ENCODE measurements around the gene EPC1. TPM values are rescaled to one million over a fixed set of nuclear protein-coding genes. Genes with fewer than 3 reads are reported as not detected.

Gene EPC1
- total and polyA plus RNA-seq, 9 of the 15 experiments (the other 6 are each of a cell fraction or from before 2014, with no cell fraction given): 7.0 to 43.6 (median 16.1) TPM

DNA sequence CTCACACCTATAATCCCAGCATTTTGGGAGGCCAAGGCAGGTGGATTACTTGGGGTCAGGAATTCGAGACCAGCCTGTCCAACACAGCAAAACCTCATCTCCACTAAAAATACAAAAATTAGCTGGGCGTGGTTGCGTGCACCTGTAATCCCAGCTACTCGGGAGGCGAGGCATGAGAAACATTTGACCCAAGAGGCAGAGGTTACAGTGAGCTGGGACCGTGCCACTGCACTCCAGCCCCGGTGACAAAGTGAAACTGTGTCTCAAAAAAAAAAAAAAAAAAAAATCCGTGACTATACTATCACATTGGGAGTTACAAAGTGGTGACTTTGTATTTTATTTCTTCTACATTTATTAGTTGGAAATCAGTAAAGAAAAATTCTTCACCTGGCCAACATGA, 101.2 kb downstream of the EPC1 start:
- whole genome bisulfite sequencing (ENCODE audit: insufficient coverage, low coverage, missing lambda C conversion rate): 17% methylated on average over 7 of the region's 8 CpGs
- CTCF ChIA-PET (ENCODE audit: low intra/inter-chr PET ratio): no interaction called here
- ATAC-seq (no peak), DNase-seq (ENCODE audit: extremely low read depth in 1 of 4, low spot score in 3 of 4) (no peak), FAIRE-seq (no peak)
- Histone ChIP-seq H3K9ac (ENCODE audit: insufficient read depth in 1 of 2, low read depth in 2 of 2, low read length in 2 of 2) (no peak overlapping the region), H2AFZ (ENCODE audit: low read depth, low read length) (no peak overlapping the region), H3K9me1 (ENCODE audit: control insufficient read depth, insufficient read depth, low read length) (no peaks in the 10 kb centered on the region), H3K27me3 (ENCODE audit: control insufficient read depth in 2 of 2, insufficient read depth in 2 of 2, low read length in 2 of 2) (peaks cover 6 to 12% of the 10 kb centered on the region in 2 experiments; a peak in 4 of 5 replicates), H3K9me3 (replicated peaks; ENCODE audit: control insufficient read depth, insufficient read depth, low read depth, low read length) (no peaks in the 10 kb centered on the region), H3K4me2 (ENCODE audit: insufficient read depth, low read length) (no peak overlapping the region), H3K36me3 (ENCODE audit: control insufficient read depth, insufficient read depth, low read length) (no peaks in the 10 kb centered on the region), H3K4me3 (no peak overlapping the region), H3K27ac (ENCODE audit: extremely low read depth, low read depth, low read length) (no peak overlapping the region), H3K4me1 (replicated peaks in 1 of 2; ENCODE audit: control insufficient read depth in 2 of 2, insufficient read depth in 2 of 2, low read length in 2 of 2) (no peaks in the 10 kb centered on the region), H3K79me2 (ENCODE audit: control insufficient read depth, insufficient read depth, low read length) (no peaks in the 10 kb centered on the region), H4K20me1 (replicated peaks; ENCODE audit: control insufficient read depth, insufficient read depth, low read length) (peaks cover 6% of the 10 kb centered on the region; the same call in 1 of the 2 replicates)
- in situ Hi-C loops (cut with MboI): no loop called here
- intact Hi-C loops (cut with micrococcal nuclease): no loop called here
- no TSS peak for BruUV-seq (replicated peaks)
- POLR2A ChIA-PET: interaction anchor here (0.6 kb wide), 1 partner anchor 31 kb away, joined by 3 read pairs; no protein-coding TSS in a partner anchor
- no peak for TF ChIP-seq CBFA2T2 (conservative IDR thresholded peaks at IDR 0.05)
- no peak for TF ChIP-seq BRCA1 (IDR thresholded peaks at IDR 0.05)
- no peak for TF ChIP-seq BRCA1 (CRISPR knock-in tag; IDR thresholded peaks at IDR 0.05)
- no peak for TF ChIP-seq BHLHE40 (IDR thresholded peaks at IDR 0.05; ENCODE audit: low read length)
- TF ChIP-seq NR1H2 (CRISPR knock-in tag; IDR thresholded peaks at IDR 0.05): no peak
- TF ChIP-seq ZNF780A (CRISPR knock-in tag; IDR thresholded peaks at IDR 0.05): no peak
- no peak for TF ChIP-seq REST (IDR thresholded peaks at IDR 0.05; ENCODE audit: borderline replicate concordance)
- no peak for TF ChIP-seq REST (CRISPR knock-in tag; IDR thresholded peaks at IDR 0.05; ENCODE audit: low read depth)
- no peak for TF ChIP-seq TRIM24 (IDR thresholded peaks at IDR 0.05)
- TF ChIP-seq SNIP1 (IDR thresholded peaks at IDR 0.05; ENCODE audit: low read depth): no peak
- TF ChIP-seq KDM2B (CRISPR knock-in tag; IDR thresholded peaks at IDR 0.05): no peak
- no peak for TF ChIP-seq IRF2 (CRISPR knock-in tag; IDR thresholded peaks at IDR 0.05)
- TF ChIP-seq ZNF592 (IDR thresholded peaks at IDR 0.05): no peak
- no peak for TF ChIP-seq ZNF175 (CRISPR knock-in tag; IDR thresholded peaks at IDR 0.05; ENCODE audit: low read depth)

Data from K562 (cell line).